Measurements from ENCODE around the gene TMEM229B. TPM values are rescaled to one million over a fixed set of nuclear protein-coding genes. Genes with fewer than 3 reads are reported as not detected.

Gene TMEM229B
- total RNA-seq, 2 donors from 2014 or later, result 1.1 to 1.5 TPM

DNA sequence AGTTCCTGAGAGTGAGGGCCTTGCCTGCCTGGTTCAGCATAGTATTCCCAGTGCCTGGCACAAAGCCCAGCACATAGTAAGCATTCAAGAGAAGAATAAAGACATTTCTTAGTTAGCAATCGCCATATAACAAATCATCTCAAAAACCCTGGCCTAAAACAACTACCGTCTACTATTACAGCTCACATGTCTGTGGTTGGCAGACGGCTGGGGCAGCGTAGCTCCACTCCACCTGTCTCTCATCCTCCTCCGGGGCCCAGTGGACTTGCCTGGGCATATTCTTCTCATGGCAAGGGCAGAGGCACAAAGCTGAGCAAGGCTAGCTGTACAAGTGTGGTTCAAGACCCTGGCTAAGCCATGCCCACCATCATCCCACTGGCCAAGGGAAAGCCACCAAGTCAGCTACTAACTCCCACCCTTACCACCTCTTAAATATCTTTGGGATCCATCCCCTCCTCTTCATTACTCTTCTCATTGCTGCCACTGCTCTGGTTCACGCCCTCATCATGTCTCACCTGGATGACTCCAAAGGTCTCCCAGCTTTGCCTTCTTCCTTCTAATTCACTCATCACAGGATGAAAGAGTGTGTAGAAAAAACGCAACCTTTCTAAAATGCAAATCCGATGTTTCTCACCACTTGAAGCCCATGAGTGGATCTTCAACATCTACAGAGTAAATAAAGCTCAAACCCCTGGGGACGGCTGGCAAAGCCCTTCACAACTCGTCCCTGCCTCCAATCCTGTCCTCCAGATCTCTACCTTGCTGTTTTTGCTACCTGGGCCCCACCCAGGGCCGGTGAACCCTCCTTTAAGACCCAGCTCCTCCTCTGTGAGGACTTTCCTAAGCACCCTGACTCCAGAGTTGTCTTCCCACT, 10.4 kb downstream of the TMEM229B start:
- no peak for TF ChIP-seq CTCF (conservative IDR thresholded peaks at IDR 0.05)
- no peaks in the 10 kb centered on the region for H3K36me3 ChIP-seq (ENCODE audit: control insufficient read depth, insufficient read depth, low read length)
- no peak for DNase-seq
- Mint-ChIP-seq H3K27ac (no peak overlapping the region), H3K4me1 (peaks cover 5% of the 10 kb centered on the region), H3K9me3 (no peaks in the 10 kb centered on the region), H3K36me3 (ENCODE audit: low read depth) (no peaks in the 10 kb centered on the region), H3K27me3 (ENCODE audit: insufficient read depth) (peaks cover 3% of the 10 kb centered on the region), H3K4me3 (no peak overlapping the region)
- H3K27me3 ChIP-seq (ENCODE audit: control insufficient read depth, insufficient read depth, low read length, poor library complexity, severe bottlenecking), result no peaks in the 10 kb centered on the region
- no peak overlapping the region for H3K27ac ChIP-seq (ENCODE audit: low read depth, low read length)
- no peaks in the 10 kb centered on the region for H3K9me3 ChIP-seq (ENCODE audit: control insufficient read depth, low read length)
- no peak overlapping the region for H3K4me3 ChIP-seq (ENCODE audit: low read length)
- H3K4me1 ChIP-seq (ENCODE audit: control insufficient read depth, insufficient read depth, low read length), result no peaks in the 10 kb centered on the region
- 93 to 99% methylated on average over 7 to 11 of the region's 11 CpGs for whole genome bisulfite sequencing, 2 experiments (ENCODE audit: insufficient coverage in 1 of 2, insufficient read length in 1 of 2)
- no peak overlapping the region for H3K9ac ChIP-seq (ENCODE audit: extremely low read depth, low read length, poor library complexity, severe bottlenecking)

GRCh38 chr14:67474366-67474765, 14.2 kb downstream of the TMEM229B start:
- no peak for TF ChIP-seq CTCF (conservative IDR thresholded peaks at IDR 0.05)
- no peak overlapping the region for H3K9ac ChIP-seq (ENCODE audit: extremely low read depth, low read length, poor library complexity, severe bottlenecking)
- H3K4me1 Mint-ChIP-seq, result peaks cover 5% of the 10 kb centered on the region
- no peak overlapping the region for H3K4me3 ChIP-seq (ENCODE audit: low read length)
- H3K9me3 ChIP-seq (ENCODE audit: control insufficient read depth, low read length), result no peaks in the 10 kb centered on the region
- no peaks in the 10 kb centered on the region for H3K36me3 Mint-ChIP-seq (ENCODE audit: low read depth)
- no peak overlapping the region for H3K27ac Mint-ChIP-seq
- no peaks in the 10 kb centered on the region for H3K4me1 ChIP-seq (ENCODE audit: control insufficient read depth, insufficient read depth, low read length)
- H3K9me3 Mint-ChIP-seq, result no peaks in the 10 kb centered on the region
- no peak overlapping the region for H3K27ac ChIP-seq (ENCODE audit: low read depth, low read length)
- H3K27me3 ChIP-seq (ENCODE audit: control insufficient read depth, insufficient read depth, low read length, poor library complexity, severe bottlenecking), result no peaks in the 10 kb centered on the region
- H3K4me3 Mint-ChIP-seq, result no peak overlapping the region
- WGBS, 2 experiments (ENCODE audit: insufficient coverage in 1 of 2, insufficient read length in 1 of 2), result 80 to 86% methylated on average over 1 of the region's 1 CpG
- H3K27me3 Mint-ChIP-seq (ENCODE audit: insufficient read depth), result no peaks in the 10 kb centered on the region
- no peak for DNase-seq
- no peaks in the 10 kb centered on the region for H3K36me3 ChIP-seq (ENCODE audit: control insufficient read depth, insufficient read depth, low read length)

GRCh38 chr14:67473290-67474082, 15.0 kb downstream of the TMEM229B start:
- H3K36me3 ChIP-seq (ENCODE audit: control insufficient read depth, insufficient read depth, low read length), result no peaks in the 10 kb centered on the region
- H3K9ac ChIP-seq (ENCODE audit: extremely low read depth, low read length, poor library complexity, severe bottlenecking), result no peak overlapping the region
- H3K27me3 ChIP-seq (ENCODE audit: control insufficient read depth, insufficient read depth, low read length, poor library complexity, severe bottlenecking), result no peaks in the 10 kb centered on the region
- no peak overlapping the region for H3K27ac ChIP-seq (ENCODE audit: low read depth, low read length)
- no peak overlapping the region for H3K4me3 ChIP-seq (ENCODE audit: low read length)
- 95 to 96% methylated on average over 41 to 52 of the region's 52 CpGs for WGBS, 2 experiments (ENCODE audit: insufficient coverage in 1 of 2, insufficient read length in 1 of 2)
- no peak overlapping the region for H3K4me3 Mint-ChIP-seq
- H3K9me3 ChIP-seq (ENCODE audit: control insufficient read depth, low read length), result no peaks in the 10 kb centered on the region
- H3K36me3 Mint-ChIP-seq (ENCODE audit: low read depth), result no peaks in the 10 kb centered on the region
- no peaks in the 10 kb centered on the region for H3K27me3 Mint-ChIP-seq (ENCODE audit: insufficient read depth)
- H3K4me1 Mint-ChIP-seq, result peaks cover 3% of the 10 kb centered on the region
- DNase-seq, result no peak
- H3K4me1 ChIP-seq (ENCODE audit: control insufficient read depth, insufficient read depth, low read length), result no peaks in the 10 kb centered on the region
- H3K9me3 Mint-ChIP-seq, result no peaks in the 10 kb centered on the region
- H3K27ac Mint-ChIP-seq, result no peak overlapping the region
- no peak for TF ChIP-seq CTCF (conservative IDR thresholded peaks at IDR 0.05)
